ENCODE measurements around the gene CARD19.

Gene CARD19

GRCh38 chr9:93064392-93065134 lies 31.5 kb upstream of the CARD19 start:
- peak; percentile 89 to 93 for DNase-seq

GRCh38 chr9:93065135-93065720 lies 30.8 kb upstream of the CARD19 start:
- DNase-seq = no peak

- DNase-seq = no peak
These were observed 28.9 kb upstream of the CARD19 start for GRCh38 chr9:93066978-93067603.

GRCh38 chr9:93068956-93069355 lies 27.1 kb upstream of the CARD19 start:
- no peak for DNase-seq

GRCh38 chr9:93071464-93071863 lies 24.6 kb upstream of the CARD19 start:
- no peak for DNase-seq

GRCh38 chr9:93072383-93072795 lies 23.6 kb upstream of the CARD19 start:
- no peak for DNase-seq

GRCh38 chr9:93076101-93076791 lies 19.8 kb upstream of the CARD19 start:
- DNase-seq = no peak

GRCh38 chr9:93076792-93077128 lies 19.3 kb upstream of the CARD19 start:
- DNase-seq = no peak

- DNase-seq = no peak
These were observed 18.6 kb upstream of the CARD19 start for GRCh38 chr9:93077367-93077766.

- no peak for DNase-seq
These were observed 18.2 kb upstream of the CARD19 start for GRCh38 chr9:93077811-93078210.

- no peak for DNase-seq
These were observed 16.6 kb upstream of the CARD19 start for GRCh38 chr9:93079371-93079770.

GRCh38 chr9:93080406-93080805 lies 15.6 kb upstream of the CARD19 start:
- DNase-seq = no peak

- DNase-seq = no peak
These were observed 14.9 kb upstream of the CARD19 start for GRCh38 chr9:93081081-93081529.

GRCh38 chr9:93081931-93082330 lies 14.1 kb upstream of the CARD19 start:
- no peak for DNase-seq

GRCh38 chr9:93082841-93083411 lies 13.1 kb upstream of the CARD19 start:
- DNase-seq = no peak

- DNase-seq = no peak
These were observed 12.2 kb upstream of the CARD19 start for GRCh38 chr9:93083592-93084470.

GRCh38 chr9:93084471-93084881 lies 11.5 kb upstream of the CARD19 start:
- DNase-seq = no peak

GRCh38 chr9:93085676-93086075 lies 10.3 kb upstream of the CARD19 start:
- no peak for DNase-seq

- DNase-seq = no peak
These were observed 9.4 kb upstream of the CARD19 start for GRCh38 chr9:93086447-93087224.

- no peak for DNase-seq
These were observed 7.9 kb upstream of the CARD19 start for GRCh38 chr9:93087971-93088655.

- no peak for DNase-seq
These were observed 7.4 kb upstream of the CARD19 start for GRCh38 chr9:93088656-93089015.
